GM10266 (cell line): ENCODE measurements around the gene JHY.

ENCODE experiments used
- DNase-seq: peaks from one replicate; pipeline ENCODE4 v3.0.0; 2012; ENCODE audit errors: extremely low spot score
- TF ChIP-seq, protein P1 (sequence below): IDR thresholded peaks from 2 replicates; pipeline ENCODE4 v1.5.1; 2012; ENCODE audit warnings: mild to moderate bottlenecking, low read depth; ENCODE audit not compliant: control insufficient read depth, insufficient read depth; ENCODE audit errors: missing control alignments

The JHY gene

DNA sequence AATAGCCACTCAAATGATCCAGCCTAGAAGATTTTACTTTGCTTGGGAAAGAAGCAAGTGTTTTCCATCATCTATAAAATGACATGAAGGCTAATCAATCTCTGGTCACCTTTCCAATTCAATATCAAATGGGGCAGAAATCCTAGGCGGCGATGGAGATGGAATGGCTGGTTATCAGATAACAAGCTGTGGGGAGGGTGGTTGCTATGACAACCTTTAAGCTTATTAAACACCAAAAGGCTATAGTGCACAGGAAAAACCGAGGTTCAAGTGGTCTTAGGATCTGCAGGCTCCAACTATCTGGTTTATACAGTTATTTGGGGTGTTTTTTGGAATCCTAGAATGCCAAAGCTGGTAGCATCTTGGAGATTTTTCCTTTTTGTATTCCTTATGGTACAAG lies 113.0 kb downstream of the JHY start:
- TF ChIP-seq, protein P1, sequence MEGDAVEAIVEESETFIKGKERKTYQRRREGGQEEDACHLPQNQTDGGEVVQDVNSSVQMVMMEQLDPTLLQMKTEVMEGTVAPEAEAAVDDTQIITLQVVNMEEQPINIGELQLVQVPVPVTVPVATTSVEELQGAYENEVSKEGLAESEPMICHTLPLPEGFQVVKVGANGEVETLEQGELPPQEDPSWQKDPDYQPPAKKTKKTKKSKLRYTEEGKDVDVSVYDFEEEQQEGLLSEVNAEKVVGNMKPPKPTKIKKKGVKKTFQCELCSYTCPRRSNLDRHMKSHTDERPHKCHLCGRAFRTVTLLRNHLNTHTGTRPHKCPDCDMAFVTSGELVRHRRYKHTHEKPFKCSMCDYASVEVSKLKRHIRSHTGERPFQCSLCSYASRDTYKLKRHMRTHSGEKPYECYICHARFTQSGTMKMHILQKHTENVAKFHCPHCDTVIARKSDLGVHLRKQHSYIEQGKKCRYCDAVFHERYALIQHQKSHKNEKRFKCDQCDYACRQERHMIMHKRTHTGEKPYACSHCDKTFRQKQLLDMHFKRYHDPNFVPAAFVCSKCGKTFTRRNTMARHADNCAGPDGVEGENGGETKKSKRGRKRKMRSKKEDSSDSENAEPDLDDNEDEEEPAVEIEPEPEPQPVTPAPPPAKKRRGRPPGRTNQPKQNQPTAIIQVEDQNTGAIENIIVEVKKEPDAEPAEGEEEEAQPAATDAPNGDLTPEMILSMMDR: no peak
- DNase-seq: no peak

DNA sequence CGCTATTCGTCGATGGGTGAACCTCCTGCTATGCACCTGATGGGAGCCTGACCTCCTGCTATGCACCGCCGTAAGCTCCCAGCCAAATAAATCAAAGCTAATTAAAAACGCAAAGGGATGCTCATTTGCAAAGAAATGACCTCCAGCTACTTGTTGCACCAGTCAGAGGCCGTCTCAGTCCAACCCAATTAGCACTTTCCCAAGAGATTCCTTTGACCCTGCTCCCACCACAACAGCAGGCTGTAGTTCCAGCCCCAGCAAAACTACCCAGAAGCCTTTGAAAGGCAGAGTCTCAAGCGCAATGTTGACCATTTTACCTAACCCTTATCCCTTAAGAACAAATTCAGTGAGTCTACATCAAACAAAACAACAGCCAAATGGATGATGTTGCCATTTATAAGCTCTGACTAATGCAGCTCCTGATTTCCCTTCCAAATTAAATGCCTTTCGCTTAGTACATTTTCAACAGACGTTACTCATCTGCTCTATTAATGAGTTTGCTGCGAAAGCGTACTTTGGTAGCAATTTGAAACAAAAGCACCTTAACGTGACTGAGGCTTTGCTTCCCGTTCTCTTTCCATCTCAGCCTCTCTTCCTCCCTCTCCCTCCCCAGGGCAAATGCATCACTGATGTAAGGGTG lies 116.3 kb downstream of the JHY start:
- TF ChIP-seq, protein P1: no peak
- no peak for DNase-seq

DNA sequence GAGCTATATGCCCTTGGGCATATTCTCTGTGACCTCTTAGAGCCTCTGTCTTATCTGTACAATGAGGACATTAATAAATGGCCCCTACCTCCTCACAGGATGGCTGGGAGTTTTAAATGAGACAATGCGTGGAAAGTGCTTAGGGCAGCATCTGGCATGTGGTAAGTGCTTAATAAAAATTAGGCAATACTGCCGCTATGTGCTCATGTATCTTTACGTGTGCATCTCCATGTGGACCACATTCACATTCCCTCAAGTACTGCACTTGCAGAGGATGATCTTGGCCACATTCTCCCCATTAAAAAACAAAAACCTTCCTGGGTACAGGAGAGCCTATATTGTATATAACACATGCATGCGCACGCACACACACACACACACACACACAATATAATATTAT lies 118.2 kb downstream of the JHY start:
- TF ChIP-seq, protein P1: no peak
- no peak for DNase-seq

DNA sequence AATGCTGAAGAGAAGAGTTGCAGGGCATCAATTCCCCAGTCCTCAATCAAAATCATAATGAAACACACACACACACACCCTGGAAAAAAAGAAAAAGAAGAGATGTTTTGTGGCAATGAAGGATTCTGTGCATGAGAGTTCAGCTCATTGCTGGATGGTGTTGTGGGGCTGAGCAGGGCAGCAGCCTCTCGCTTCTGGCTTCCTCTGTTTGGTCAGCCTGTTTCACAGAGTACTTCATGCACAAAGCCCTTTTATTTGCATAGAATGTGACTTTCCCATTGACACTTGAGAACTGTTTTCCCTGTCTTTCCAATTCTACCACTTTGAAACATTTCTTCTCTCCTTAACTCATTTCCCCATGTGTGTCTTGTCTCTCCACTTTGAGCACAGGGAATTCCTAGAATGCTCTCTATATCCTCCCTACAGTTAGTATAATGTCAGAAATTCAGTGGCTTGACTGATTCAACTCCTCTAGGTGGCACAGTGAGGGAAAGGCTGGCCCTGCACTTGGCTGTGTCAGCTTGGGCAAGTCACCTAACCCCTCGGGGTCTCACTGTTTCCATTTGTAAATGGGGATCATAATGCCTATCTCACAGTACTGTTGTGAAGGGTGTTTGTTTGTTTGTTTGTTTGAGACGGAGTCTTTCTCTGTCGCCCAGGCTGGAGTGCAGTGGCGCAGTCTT lies 124.4 kb downstream of the JHY start:
- no peak for DNase-seq

More for the DNA sequence above, 124.4 kb downstream of the JHY start:
- TF ChIP-seq, protein P1: no peak
